HG03108 (cell line): Measurements from ENCODE around the gene PYGM.

Experiments
- ATAC-seq: cut with Tn5 transposase; IDR thresholded peaks from one replicate; pipeline ENCODE4 v1.9.1; 2021; ENCODE audit warnings: moderate library complexity; ENCODE audit not compliant: unreplicated experiment

The PYGM gene

GRCh38 chr11:64769283-64769682, 9.5 kb upstream of the PYGM start:
- ATAC-seq, result no peak

- no peak for ATAC-seq
These were observed 8.5 kb upstream of the PYGM start for GRCh38 chr11:64768300-64768694.

GRCh38 chr11:64767344-64768299, 7.8 kb upstream of the PYGM start:
- ATAC-seq, result no peak

- no peak for ATAC-seq
These were observed 7.1 kb upstream of the PYGM start for GRCh38 chr11:64766881-64767280.

- ATAC-seq, result no peak
These were observed 6.3 kb upstream of the PYGM start for GRCh38 chr11:64765851-64766665.

- no peak for ATAC-seq
These were observed 5.6 kb upstream of the PYGM start for GRCh38 chr11:64765291-64765850.

- no peak for ATAC-seq
These were observed 5.0 kb upstream of the PYGM start for GRCh38 chr11:64764753-64765152.

GRCh38 chr11:64764040-64764611, 4.4 kb upstream of the PYGM start:
- no peak for ATAC-seq

- no peak for ATAC-seq
These were observed 3.8 kb upstream of the PYGM start for GRCh38 chr11:64763526-64764039.

- ATAC-seq, result no peak
These were observed 3.1 kb upstream of the PYGM start for GRCh38 chr11:64762674-64763525.

GRCh38 chr11:64762277-64762673, 2.5 kb upstream of the PYGM start:
- no peak for ATAC-seq

GRCh38 chr11:64760759-64761420, 1.1 kb upstream of the PYGM start:
- ATAC-seq, result no peak

GRCh38 chr11:64759131-64759721, 548 bp downstream of the PYGM start:
- ATAC-seq, result no peak

- no peak for ATAC-seq
These were observed 1.3 kb downstream of the PYGM start for GRCh38 chr11:64758330-64759079.

- ATAC-seq, result no peak
These were observed 2.0 kb downstream of the PYGM start for GRCh38 chr11:64757549-64758329.

GRCh38 chr11:64755681-64756361, 4.0 kb downstream of the PYGM start:
- ATAC-seq, result no peak
